Nephron progenitor cell (in vitro differentiated cells): ENCODE measurements around the gene ZBTB7C.

Source experiments
- DNase-seq: peaks from one replicate; pipeline ENCODE4 v3.0.0; 2021
- H3K27ac Mint-ChIP-seq: 2 replicates; pipeline ENCODE4 v1.8.0; 2021; ENCODE audit warnings: mild to moderate bottlenecking, moderate library complexity, mixed read lengths
- H3K27me3 Mint-ChIP-seq: 2 replicates; pipeline ENCODE4 v1.8.0; 2021; ENCODE audit warnings: mild to moderate bottlenecking, low read depth, mixed read lengths; ENCODE audit not compliant: poor library complexity
- H3K36me3 Mint-ChIP-seq: 2 replicates; pipeline ENCODE4 v1.8.0; 2021; ENCODE audit warnings: low read depth, mixed read lengths
- H3K4me1 Mint-ChIP-seq: 2 replicates; pipeline ENCODE4 v1.8.0; 2021; ENCODE audit warnings: mixed read lengths
- H3K4me3 Mint-ChIP-seq: 2 replicates; pipeline ENCODE4 v1.8.0; 2021; ENCODE audit warnings: mild to moderate bottlenecking, moderate library complexity, mixed read lengths
- H3K9me3 Mint-ChIP-seq: 2 replicates; pipeline ENCODE4 v1.8.0; 2021; ENCODE audit warnings: mild to moderate bottlenecking, moderate library complexity, mixed read lengths
- TF ChIP-seq, protein P1 (sequence below): fragments of 200-600 bp; sonication (generic); IDR thresholded peaks from 2 replicates; pipeline ENCODE4 v1.5.0; 2021; ENCODE audit warnings: antibody characterized with exemption

Gene ZBTB7C

DNA sequence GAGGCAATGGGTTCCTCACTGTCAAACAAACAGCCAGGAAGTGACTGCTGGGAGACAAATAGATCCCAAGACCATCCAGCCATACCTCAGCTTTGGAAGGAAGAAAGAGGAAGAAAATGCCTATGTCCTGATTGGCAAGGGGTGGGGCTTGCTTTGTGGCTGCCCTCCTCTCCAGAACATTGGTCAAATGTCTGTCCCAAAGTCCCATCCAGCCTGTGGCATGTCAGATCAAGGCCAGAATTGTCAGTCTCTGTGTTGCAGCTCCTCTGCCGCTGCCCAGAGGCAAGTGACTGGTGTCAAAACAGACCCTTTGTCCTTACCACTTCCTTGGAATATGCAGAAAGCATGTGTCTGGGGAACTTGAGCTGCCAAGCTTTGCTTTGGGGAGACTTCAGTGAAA is 415.8 kb downstream of the ZBTB7C start:
- H3K4me1 Mint-ChIP-seq, result peaks cover 46% of the 10 kb centered on the region

DNA sequence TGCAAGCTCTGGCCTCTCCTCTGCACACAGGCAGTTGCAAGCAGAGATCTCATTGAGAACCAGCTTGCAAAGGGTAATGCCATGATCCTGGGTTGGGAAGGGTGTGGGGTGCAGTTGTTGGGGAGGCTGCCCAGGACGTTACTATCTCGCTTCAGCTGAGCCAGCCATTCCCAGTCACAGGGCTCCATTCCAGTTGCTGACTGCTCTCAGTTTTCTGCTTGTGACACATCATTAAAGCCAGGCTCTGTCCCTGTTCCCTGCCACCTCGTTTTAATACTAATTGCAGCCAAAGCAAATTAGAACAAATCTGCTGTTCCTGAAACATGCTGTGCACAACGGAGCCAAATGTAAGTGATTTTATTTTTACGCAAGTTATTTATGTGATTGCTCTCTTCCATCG is 416.2 kb downstream of the ZBTB7C start:
- Mint-ChIP-seq H3K4me1 (peaks cover 46% of the 10 kb centered on the region), H3K27me3 (peaks cover 10% of the 10 kb centered on the region), H3K4me3 (no peak overlapping the region), H3K36me3 (no peaks in the 10 kb centered on the region), H3K9me3 (peaks cover 13% of the 10 kb centered on the region), H3K27ac (no peak overlapping the region)
- TF ChIP-seq, protein P1, sequence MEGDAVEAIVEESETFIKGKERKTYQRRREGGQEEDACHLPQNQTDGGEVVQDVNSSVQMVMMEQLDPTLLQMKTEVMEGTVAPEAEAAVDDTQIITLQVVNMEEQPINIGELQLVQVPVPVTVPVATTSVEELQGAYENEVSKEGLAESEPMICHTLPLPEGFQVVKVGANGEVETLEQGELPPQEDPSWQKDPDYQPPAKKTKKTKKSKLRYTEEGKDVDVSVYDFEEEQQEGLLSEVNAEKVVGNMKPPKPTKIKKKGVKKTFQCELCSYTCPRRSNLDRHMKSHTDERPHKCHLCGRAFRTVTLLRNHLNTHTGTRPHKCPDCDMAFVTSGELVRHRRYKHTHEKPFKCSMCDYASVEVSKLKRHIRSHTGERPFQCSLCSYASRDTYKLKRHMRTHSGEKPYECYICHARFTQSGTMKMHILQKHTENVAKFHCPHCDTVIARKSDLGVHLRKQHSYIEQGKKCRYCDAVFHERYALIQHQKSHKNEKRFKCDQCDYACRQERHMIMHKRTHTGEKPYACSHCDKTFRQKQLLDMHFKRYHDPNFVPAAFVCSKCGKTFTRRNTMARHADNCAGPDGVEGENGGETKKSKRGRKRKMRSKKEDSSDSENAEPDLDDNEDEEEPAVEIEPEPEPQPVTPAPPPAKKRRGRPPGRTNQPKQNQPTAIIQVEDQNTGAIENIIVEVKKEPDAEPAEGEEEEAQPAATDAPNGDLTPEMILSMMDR, result no peak
- DNase-seq, result no peak

More for the DNA sequence above, 415.8 kb downstream of the ZBTB7C start:
- no peak for DNase-seq
- H3K27me3 Mint-ChIP-seq, result peaks cover 10% of the 10 kb centered on the region
- H3K36me3 Mint-ChIP-seq, result no peaks in the 10 kb centered on the region
- TF ChIP-seq, protein P1, result no peak
- no peak overlapping the region for H3K27ac Mint-ChIP-seq
- H3K9me3 Mint-ChIP-seq, result peaks cover 13% of the 10 kb centered on the region
- H3K4me3 Mint-ChIP-seq, result no peak overlapping the region

DNA sequence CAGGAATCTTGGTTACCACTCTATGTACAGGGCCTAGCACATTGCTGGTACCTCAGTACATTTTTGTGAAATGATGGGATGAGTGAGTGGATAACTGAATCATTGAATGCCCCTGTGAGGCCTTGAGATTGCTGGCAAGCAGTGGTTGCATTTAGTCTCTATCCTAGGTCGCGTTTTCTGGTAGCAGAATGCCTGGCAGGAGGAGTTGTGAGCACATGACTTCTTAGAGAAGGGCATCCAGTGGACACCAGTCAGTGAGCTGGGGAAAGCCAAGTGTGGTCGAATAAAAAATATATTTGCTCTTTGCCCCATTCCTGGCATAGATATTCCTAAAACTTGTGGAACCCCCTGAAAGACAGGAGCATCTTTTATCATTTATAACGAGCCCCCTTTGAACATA is 416.9 kb downstream of the ZBTB7C start:
- Mint-ChIP-seq H3K4me1 (peaks cover 46% of the 10 kb centered on the region), H3K27ac (no peak overlapping the region), H3K36me3 (no peaks in the 10 kb centered on the region), H3K4me3 (no peak overlapping the region), H3K9me3 (peaks cover 8% of the 10 kb centered on the region), H3K27me3 (peaks cover 10% of the 10 kb centered on the region)
- TF ChIP-seq, protein P1, result no peak
- no peak for DNase-seq

DNA sequence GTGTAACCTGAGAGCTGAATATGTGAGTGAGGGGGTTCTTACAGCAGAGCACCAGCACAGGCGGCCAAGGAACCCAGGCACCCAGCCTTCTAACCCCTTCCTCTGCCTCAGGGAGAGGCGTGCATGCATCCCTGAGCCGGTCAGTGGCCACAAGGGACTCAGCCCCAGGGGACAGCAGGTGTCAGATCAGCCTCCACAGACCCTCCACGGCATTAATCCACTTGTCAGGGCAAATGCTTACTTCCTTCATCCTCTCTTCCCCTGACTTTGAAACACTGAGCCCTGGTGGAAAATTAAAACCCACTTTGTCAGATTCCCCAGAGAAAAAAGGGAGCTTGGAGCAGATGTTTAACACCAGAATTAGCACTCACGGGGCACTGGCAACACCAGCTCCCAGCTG is 418.2 kb downstream of the ZBTB7C start:
- H3K4me3 Mint-ChIP-seq, result no peak overlapping the region
- H3K9me3 Mint-ChIP-seq, result no peaks in the 10 kb centered on the region
- no peak for DNase-seq
- no peaks in the 10 kb centered on the region for H3K36me3 Mint-ChIP-seq
- TF ChIP-seq, protein P1, result no peak
- H3K4me1 Mint-ChIP-seq, result peaks cover 44% of the 10 kb centered on the region
- H3K27ac Mint-ChIP-seq, result no peak overlapping the region
- H3K27me3 Mint-ChIP-seq, result peaks cover 10% of the 10 kb centered on the region

DNA sequence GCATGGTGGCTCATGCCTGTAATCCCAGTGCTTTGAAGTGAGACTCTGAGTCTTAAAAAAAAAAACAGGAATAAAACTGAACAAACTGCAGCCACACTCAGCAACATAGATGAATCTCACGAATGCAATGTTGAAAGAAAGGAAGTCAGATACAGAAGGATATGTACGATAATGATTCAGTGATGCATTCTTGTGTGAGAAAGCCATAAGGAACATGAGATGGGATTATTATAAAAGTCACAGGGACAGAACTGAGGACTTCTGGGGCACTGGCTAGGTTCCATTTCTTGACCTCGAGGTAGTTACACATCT is 421.8 kb downstream of the ZBTB7C start:
- H3K9me3 Mint-ChIP-seq, result peaks cover 3% of the 10 kb centered on the region
- H3K27ac Mint-ChIP-seq, result no peak overlapping the region
- peaks cover 5% of the 10 kb centered on the region for H3K27me3 Mint-ChIP-seq
- H3K4me1 Mint-ChIP-seq, result peaks cover 25% of the 10 kb centered on the region
- TF ChIP-seq, protein P1, result no peak
- H3K36me3 Mint-ChIP-seq, result no peaks in the 10 kb centered on the region
- DNase-seq, result no peak
- H3K4me3 Mint-ChIP-seq, result no peak overlapping the region

DNA sequence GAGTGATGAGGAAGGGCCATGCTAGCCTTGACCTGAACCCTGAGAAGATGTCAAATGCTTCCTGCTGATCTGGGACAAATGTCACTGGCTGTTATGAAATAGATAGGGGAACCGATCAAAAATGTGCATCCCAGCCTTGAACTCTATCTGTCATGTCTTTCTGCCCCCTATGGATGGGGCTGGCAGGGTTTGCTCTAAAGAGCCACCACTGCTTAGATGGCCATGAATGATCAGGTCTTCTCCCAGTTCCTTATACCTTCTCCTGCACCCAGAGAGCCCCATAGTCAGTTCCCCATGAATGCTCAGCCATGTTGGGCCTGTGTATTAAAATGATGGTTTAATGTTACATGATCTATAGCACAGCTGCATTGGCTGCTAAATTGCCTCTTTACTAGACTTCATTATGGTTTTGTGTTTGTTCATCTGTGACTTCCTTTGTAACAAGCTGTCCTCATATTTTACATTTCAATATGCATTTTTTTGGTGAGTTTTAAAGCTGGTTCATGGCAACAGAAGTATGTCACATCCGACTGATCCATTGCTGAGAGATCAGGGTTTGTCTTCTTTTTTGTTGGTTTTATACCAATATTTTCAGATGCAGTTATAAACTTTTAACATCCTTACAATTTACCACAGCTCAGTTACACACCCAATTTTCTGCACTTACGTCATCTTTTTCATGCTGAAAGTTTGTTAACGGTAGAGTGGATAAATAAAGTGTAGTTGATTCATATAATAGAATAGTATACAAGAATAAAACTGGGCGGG is 422.4 kb downstream of the ZBTB7C start:
- Mint-ChIP-seq H3K36me3 (no peaks in the 10 kb centered on the region), H3K27ac (no peak overlapping the region), H3K9me3 (peaks cover 3% of the 10 kb centered on the region), H3K4me3 (no peak overlapping the region), H3K27me3 (peaks cover 5% of the 10 kb centered on the region), H3K4me1 (peaks cover 25% of the 10 kb centered on the region)
- DNase-seq, result no peak
- TF ChIP-seq, protein P1, result no peak
